RPMI8226 (cell line): ENCODE measurements around the gene MAD2L2.

ENCODE experiments used
- DNase-seq: peaks from one replicate; pipeline ENCODE4 v3.0.0-alpha.2; 2015

The MAD2L2 gene

GRCh38 chr1:11626551-11626950 lies 54.4 kb downstream of the MAD2L2 start:
- DNase-seq, result no peak
